ENCODE measurements around the gene MEGF10.
"Not testable (repeated sequence)": the region's sequence is repeated elsewhere in the genome, so short reads cannot be mapped to it uniquely, and the experiment has no call there.

The MEGF10 gene

DNA sequence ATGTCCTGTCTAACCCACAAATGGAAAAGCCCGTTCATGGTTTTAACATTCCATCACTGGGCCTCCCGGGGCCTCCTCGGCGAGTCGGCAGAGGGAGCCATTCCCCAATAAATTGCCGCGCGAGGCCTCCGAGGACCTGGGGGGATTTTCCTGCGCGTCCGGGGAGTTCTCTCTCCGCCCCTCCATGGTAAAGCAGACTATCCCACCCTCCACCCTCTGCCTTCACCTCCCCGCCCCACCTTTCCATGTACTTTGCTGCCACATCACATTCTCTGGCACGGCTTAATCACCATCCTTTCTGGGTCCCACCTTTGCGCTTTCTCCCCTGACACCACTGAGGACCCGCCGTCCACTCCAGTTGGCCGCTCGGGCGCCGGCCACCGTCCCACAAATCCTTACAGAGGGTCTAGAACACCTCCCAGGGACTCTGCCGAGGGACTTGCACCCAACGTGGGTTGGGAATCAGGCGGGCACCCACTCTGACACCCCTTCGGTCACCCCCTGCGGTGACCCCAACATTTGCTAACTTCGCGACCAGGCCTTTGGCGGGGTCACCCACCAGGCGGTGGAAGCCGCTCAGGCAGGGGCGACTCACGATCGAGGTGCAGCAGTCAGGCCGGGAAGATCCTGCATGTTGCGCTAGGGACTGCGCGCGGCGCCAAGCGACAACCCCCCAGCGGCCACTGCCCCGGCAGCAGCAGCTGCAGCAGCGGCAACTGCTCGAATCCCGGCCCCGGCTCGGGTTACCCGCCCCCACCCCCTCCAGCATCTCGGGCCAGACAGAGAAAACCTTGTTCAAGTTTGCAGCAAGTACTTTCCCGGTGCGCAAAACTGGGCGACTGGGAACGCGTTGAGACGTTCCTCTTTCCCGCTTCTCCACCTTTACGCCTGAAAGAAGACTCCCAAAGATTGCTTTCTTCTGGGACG lies at the start of gene MEGF10:
TSS of gene MEGF10 (plus strand) at position 778 of the 927 bp plus-strand sequence. CDS start 40,513 bp downstream, outside the sequence.
- DNase-seq: no peak

DNA sequence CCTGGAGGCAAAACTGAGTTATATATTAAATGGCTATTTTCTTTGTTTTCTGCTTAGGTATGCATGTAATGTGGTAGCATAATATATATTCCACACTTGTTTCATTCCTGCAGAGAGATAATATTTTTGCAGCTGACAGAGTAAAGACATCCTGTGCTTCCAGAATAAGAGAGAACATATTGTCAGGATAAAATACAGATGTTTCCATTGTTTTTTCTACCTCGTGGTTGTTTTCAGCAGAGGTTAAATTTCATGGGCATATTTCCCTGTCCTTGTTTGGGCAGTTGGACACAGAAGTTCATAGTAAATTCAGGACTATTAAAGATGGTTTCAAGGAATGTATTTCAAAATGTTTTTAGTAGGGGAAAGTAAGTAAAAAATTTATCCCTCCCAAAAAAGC lies 47.6 kb upstream of the MEGF10 start:
- DNase-seq: no peak

- no peak for DNase-seq
Observed at GRCh38 chr5:127254729-127255284, 35.8 kb upstream of the MEGF10 start.

DNA sequence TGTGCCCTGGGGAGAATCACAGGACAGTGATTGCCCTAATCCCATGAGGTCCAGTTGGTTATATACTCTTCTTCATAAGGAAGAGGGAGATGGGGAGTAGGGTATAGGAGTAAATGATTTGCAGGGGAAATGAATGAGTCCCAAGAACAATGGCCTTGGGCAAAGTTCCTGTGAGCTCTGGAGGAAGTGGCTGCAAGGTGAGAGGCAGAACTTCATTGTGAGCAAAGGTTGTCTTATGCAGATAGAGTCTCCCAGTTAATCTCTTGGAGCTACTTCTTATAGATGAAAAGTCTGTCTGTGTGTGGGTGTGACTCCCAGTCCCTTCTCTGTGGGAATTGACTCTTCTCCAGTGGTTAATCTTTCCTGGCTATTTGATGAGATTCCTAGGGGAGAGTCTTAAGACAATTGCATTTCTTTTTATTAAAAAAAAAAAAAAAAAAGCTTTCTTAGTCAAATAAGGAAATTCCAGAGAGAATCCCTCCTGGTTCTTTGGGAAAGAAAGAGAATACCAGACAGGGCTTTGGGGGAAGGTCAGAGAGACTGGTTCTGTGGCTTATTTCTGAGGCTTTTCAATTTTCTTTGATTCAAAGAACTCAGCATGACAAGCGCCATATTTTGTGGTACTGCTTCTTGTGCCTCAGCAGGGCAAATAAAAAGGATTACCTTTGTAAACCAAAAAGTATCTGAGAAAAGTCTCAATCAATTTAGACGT lies 33.6 kb upstream of the MEGF10 start:
- DNase-seq: no peak

GRCh38 chr5:127260686-127261085 lies 29.9 kb upstream of the MEGF10 start:
- DNase-seq: no peak

- DNase-seq: not testable (repeated sequence)
Observed at GRCh38 chr5:127265473-127265872, 25.1 kb upstream of the MEGF10 start.

DNA sequence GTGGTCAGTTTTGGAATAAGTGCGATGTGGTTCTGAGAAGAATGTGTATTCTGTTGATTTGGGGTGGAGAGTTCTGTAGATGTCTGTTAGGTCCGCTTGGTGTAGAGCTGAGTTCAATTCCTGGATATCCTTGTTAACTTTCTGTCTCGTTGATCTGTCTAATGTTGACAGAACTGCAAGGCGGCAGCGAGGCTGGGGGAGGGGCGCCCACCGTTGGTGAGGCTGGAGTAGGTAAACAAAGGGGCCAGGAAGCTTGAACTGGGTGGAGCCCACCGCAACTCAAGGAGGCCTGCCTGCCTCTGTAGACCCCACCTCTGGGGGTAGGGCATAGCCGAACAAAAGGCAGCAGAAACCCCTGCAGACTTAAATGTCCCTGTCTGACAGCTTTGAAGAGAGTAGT lies 22.3 kb upstream of the MEGF10 start:
- not testable (repeated sequence) for DNase-seq

GRCh38 chr5:127270713-127271112 lies 19.9 kb upstream of the MEGF10 start:
- not testable (repeated sequence) for DNase-seq

- DNase-seq: no peak
Observed at GRCh38 chr5:127275641-127276193, 14.9 kb upstream of the MEGF10 start.

GRCh38 chr5:127280491-127281220 lies 9.9 kb upstream of the MEGF10 start:
- DNase-seq: no peak

DNA sequence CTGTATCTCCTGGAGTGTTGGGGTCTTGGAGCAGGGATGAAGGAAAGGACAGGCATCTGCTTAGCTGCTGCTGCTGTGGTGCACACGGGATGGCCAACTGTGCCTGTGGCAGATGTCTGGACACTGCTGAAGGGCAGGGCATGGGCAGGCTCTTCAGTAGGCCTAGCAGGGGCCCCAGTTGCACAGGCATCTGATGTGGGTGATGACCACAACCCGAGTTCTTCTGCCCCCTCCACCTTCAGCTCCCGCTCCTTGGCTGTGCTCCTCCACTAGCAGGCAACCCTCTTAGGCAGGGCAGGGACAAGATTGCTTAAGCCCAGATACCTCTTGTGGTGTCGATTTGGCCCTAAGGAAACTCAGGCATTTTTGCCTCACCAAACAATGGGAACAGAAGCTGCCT lies 9.0 kb upstream of the MEGF10 start:
- no peak for DNase-seq

DNA sequence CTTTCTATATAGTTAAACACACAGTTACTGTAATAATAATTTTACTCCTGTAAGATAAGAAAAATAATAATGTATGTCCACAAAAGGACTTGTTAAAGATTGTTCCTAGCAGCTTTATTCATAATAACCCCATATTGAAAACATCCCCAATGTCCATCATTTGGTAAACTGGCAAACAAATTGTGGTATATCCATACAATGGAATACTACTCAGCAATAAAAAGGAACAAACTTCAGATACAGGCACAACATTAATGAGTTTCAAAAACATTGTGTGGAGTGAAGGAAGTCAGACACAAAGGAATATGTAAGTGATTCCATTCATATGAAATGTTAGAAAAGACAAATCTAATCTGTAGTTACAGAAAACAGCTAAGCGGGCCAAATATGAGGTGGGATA lies 1.9 kb upstream of the MEGF10 start:
- DNase-seq: no peak

- DNase-seq: no peak
Observed at GRCh38 chr5:127290946-127291693, 524 bp downstream of the MEGF10 start.

- no peak for DNase-seq
Observed at GRCh38 chr5:127292030-127292735, 1.6 kb downstream of the MEGF10 start.

- no peak for DNase-seq
Observed at GRCh38 chr5:127293373-127293772, 2.8 kb downstream of the MEGF10 start.

- no peak for DNase-seq
Observed at GRCh38 chr5:127294829-127295228, 4.2 kb downstream of the MEGF10 start.

DNA sequence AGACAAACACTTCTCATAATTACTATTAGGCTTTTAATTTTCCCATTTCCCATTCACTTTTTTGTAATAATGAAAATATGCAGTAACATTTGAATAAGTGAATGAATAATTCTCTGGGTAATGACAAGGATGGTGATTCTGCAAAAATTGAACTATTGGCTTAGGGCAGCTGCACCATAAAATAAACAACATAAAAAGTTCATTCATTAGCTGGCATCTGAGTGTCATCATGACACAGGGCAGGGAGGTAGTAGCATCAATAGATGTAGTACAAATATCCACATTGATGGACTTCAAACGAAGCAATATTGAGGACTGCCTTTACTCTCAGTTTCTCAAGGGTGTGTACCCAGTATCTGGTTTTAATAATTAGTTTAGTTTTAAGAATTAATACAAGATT lies 4.9 kb downstream of the MEGF10 start:
- no peak for DNase-seq

DNA sequence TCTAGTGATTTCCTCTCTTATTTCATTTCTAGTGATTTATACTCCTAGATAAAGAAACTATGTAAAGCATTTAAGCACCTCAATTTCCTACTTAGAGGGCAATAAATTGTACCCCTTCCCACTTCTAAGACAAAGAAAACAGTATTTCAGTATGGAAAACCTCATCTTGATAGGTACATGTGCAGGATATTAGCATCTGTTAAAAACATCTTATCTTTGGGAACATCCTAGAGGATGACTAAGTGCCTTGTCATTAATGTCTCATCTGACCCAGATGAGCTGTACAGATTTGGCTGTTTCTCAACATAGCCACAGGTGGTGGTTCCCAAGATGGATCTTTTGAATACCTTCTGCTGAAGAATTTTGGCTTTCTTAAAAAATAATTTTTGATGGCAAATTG lies 5.7 kb downstream of the MEGF10 start:
- no peak for DNase-seq

DNA sequence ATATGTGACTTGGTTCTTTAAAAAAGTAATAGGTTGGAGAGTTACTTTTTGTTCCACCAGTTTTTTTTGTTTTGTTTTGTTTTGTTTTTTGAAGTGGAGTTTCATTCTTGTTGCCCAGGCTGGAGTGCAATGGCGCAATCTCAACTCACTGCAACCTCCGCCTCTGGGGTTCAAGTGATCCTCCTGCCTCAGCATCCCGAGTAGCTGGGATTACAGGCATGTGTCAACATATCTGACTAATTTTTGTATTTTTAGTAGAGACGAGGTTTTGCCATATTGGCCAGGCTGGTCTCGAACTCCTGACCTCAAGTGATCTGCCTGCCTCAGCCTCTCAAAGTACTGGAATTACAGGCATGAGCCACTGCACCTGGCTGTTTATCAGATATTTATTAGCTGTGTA lies 6.3 kb downstream of the MEGF10 start:
- DNase-seq: not testable (repeated sequence)

- no peak for DNase-seq
Observed at GRCh38 chr5:127297348-127298035, 6.9 kb downstream of the MEGF10 start.

- no peak for DNase-seq
Observed at GRCh38 chr5:127298036-127298429, 7.4 kb downstream of the MEGF10 start.

All from stimulated activated naive CD4-positive, alpha-beta T cell treated with Interleukin-2 at 50 U/mL for 16 hours (primary cell).